AG08395 (cell line): Measurements from ENCODE around the gene VSIG1.

Experiments
- DNase-seq: peaks from one replicate; pipeline ENCODE4 v3.0.0; 2012; ENCODE audit warnings: mixed read lengths, low spot score

Gene VSIG1

DNA sequence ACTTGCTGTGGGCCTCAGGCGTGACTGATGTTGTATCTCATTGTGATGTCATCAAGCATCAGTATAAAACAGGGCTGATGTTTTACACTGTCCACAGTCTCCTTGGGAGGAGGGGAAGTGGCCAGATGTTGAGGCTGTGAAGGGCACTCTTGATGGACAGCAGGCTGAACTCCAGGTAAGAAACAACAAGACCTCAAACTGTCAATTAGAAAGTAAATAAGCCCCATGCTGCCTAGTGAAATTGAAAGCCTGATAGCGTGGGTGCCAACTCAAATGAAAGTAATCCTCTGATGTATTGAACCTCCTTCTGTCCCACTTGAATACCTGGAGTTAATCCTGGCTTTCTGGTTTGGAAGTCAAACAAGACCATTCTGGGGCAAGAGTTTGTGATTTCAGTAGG, 19.7 kb downstream of the VSIG1 start:
- DNase-seq: no peak

- DNase-seq: no peak
Observed at GRCh38 chrX:108068121-108068520, 23.3 kb downstream of the VSIG1 start.

GRCh38 chrX:108070891-108071290, 26.0 kb downstream of the VSIG1 start:
- peak; percentile 9 for DNase-seq

GRCh38 chrX:108071578-108071977, 26.7 kb downstream of the VSIG1 start:
- no peak for DNase-seq

DNA sequence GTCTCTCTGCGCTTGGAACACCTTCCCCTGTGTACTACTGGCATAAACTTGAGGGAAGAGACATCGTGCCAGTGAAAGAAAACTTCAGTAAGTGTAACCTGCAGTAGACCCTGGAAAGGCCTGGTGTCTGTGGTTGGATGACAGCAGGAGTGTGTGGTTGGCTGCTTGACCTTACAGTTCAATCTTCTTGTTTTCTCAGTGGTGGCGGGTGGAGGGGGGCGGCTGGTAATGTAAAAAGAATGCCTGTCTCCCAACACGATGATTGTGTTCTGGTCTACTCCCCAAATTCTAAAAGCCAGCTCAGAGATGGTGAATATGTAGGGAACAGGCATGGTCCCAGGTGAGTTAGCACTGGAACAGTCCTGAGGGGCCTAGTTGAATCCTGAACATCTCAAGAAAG, 27.9 kb downstream of the VSIG1 start:
- no peak for DNase-seq

GRCh38 chrX:108081110-108081509, 36.2 kb downstream of the VSIG1 start:
- DNase-seq: no peak

- no peak for DNase-seq
Observed at GRCh38 chrX:108087792-108088191, 42.9 kb downstream of the VSIG1 start.

GRCh38 chrX:108088511-108088910, 43.6 kb downstream of the VSIG1 start:
- DNase-seq: no peak

- DNase-seq: peak; percentile 9
Observed at GRCh38 chrX:108090491-108091263, 45.8 kb downstream of the VSIG1 start.

- peak; percentile 81 for DNase-seq
Observed at GRCh38 chrX:108091264-108091877, 46.5 kb downstream of the VSIG1 start, which contains the start of the genes ATG4A and PSMD10. ATG4A (plus strand) TSS chrX:108091778; CDS start chrX:108091827, 49 bp downstream. PSMD10 (minus strand) TSS chrX:108091542; CDS start chrX:108091520, 22 bp downstream.

DNA sequence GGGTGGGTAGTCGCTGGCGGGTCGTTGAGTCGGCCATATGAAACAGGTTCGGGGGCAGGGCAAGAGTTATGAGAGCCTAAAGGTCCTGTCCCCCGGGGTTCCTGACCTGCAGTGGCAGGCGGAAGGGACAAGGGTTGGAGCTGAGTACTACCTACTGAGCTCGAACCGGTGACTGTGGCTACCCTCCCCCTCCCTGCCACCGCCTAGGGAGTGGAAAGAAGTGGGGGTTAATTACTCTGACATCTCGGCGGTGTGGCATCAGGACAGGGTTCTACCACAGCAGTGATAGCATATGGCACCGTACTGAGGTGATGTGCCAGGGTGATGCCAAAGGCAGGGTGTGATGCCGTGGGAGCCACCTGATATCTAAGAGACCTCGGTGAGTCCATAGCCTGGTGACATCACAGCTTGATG, 47.0 kb downstream of the VSIG1 start:
- no peak for DNase-seq

DNA sequence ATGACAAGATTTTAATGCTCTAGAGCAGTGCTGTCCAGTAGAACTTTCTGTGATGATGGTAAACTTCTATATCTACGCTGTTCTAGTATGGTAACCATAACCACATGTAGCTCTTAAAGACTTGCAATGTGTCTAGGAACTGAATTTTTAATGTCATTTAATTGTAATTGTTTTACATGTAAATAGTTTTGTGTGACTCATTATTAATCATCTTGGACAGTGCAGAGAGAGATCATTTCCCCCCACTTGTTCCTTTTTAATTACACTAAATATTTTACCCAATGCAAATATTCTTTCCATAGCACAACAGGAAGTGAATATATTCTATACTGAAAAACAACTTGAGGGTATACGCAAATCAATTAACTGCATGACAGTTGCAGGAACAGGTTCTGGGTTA, 52.5 kb downstream of the VSIG1 start:
- DNase-seq: no peak

GRCh38 chrX:108105473-108105872, 60.6 kb downstream of the VSIG1 start:
- no peak for DNase-seq

- DNase-seq: no peak
Observed at GRCh38 chrX:108114541-108114940, 69.7 kb downstream of the VSIG1 start.

DNA sequence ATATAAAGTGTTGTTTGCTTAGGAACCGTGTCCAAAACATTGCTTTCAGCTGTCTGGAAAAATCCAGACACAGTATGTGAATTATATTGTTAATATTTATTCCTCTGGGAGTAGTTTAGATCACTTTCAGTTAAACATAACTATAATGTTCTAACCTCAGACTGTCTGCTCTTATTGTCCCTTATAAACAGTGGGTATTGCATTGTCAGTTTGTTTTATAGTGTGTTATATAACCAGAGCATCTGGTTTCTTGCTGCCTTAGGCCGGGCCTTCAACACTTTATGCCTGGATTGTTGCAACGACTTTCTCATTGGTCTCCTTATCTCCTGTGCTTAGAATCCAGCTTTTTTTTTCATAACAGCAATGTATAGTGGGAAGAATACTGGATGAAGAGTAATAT, 73.1 kb downstream of the VSIG1 start:
- DNase-seq: no peak

GRCh38 chrX:108121291-108121690, 76.4 kb downstream of the VSIG1 start:
- DNase-seq: no peak

GRCh38 chrX:108122748-108123147, 77.9 kb downstream of the VSIG1 start:
- DNase-seq: peak; percentile 29

DNA sequence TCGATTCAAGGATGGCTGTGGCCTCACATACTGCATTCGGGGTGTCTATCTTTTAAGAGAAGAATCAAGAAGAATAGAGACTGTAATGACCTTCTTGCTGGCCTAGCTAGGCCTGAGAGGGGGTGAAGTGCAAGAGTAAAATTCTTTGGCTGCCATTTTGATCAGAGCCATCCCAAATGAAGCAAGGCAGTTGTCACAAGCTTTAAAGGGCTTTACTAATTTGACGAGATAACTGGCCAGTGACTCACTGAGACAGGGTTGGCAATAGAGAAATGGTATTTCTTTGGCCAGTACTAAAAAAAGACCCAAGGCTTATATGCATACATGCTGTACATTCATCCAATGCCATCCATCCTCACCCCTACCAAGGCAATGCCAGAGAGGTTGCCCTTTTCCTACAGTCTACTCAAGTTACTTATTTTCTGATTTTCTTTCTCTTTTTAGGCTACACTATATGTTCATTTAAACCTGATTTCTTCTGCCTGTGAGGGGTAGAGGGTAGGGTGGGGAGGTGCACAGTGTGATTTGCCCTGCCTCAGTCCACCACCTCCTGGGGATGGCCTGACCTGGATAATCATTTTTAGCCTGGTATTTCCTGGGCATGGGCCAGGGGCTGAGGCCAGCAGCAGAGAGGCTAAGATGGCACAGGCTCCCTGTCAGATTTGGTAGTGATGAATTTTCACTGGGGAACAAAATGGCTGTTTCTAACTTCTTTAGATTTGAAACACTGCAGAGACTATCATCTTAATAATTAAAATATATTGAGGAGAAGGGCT, 78.9 kb downstream of the VSIG1 start:
- no peak for DNase-seq

DNA sequence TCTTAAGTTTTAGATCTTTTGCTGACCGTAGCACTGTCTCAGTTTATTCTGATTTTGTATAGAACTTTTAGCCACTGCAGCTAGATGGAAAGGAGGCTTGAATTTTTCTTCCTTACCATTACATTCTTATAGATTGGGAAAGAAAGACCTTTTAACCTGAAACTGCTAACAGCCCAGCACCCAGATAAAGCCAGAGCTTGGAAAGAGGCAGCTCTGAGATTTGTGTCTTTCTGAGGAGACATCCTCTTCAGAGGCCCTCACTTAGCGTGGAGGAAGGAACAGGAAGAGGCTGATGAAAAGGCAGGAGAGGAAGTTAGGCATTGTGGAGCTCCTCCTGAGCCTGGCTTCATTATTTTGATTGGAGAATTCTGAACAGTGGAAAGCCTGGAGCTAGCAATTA, 81.8 kb downstream of the VSIG1 start:
- no peak for DNase-seq

- no peak for DNase-seq
Observed at GRCh38 chrX:108127152-108127551, 82.3 kb downstream of the VSIG1 start.
